HEK293 (cell line): ENCODE data around the gene KRT82.

Source experiments
- CTCF ChIA-PET: fragments of 350-600 bp; formaldehyde crosslinking; extraction: SDS; loops from one replicate; lab custom pipeline; 2021; ENCODE audit warnings: antibody characterized with exemption; lab: Yijun Ruan, JAX
- POLR2A ChIA-PET: fragments of 300-600 bp; formaldehyde crosslinking; extraction: SDS; loops from one replicate; lab custom pipeline; 2020; ENCODE audit warnings: antibody characterized with exemption, inconsistent platforms; lab: Yijun Ruan, JAX
- H3K27ac ChIP-seq: fragments of 200-500 bp; sonication (Bioruptor generic); 2 replicates; pipeline ENCODE4 v1.5.1; 2014; ENCODE audit warnings: low read depth, low read length, control low read depth, inconsistent platforms; ENCODE audit errors: extremely low read depth
- H3K36me3 ChIP-seq, 2 experiments: fragments of 200-500 bp in 1 of 2; sonication (Bioruptor generic) in 1 of 2; 1 replicate in 1 of 2; 2 replicates in 1 of 2; pipeline ENCODE4 v1.5.1; 2014 to 2017; ENCODE audit warnings: inconsistent platforms in 2 of 2, low read length in 2 of 2; ENCODE audit not compliant: control insufficient read depth in 2 of 2, insufficient read depth in 1 of 2
- H3K4me1 ChIP-seq: fragments of 200-500 bp; sonication (Bioruptor generic); 2 replicates; pipeline ENCODE4 v1.5.1; 2014; ENCODE audit warnings: mild to moderate bottlenecking, low read length, inconsistent platforms; ENCODE audit not compliant: control insufficient read depth, insufficient read depth
- H3K4me3 ChIP-seq: 2 replicates; pipeline ENCODE4 v1.5.1; 2011; ENCODE audit warnings: low read depth, mild to moderate bottlenecking, control low read depth, low read length, moderate library complexity
- H3K9me3 ChIP-seq: fragments of 200-500 bp; sonication (Bioruptor generic); 2 replicates; pipeline ENCODE4 v1.5.1; 2014; ENCODE audit warnings: low read depth, low read length, inconsistent platforms; ENCODE audit not compliant: control insufficient read depth, insufficient read depth
- AEBP2 ChIP-seq: fragments of 450-650 bp; formaldehyde crosslinking; IDR thresholded peaks from 2 replicates; pipeline ENCODE4 v1.5.1; 2016; ENCODE audit warnings: missing biosample characterization, missing genetic modification characterization, borderline replicate concordance
- CTCF ChIP-seq: fragments of 450-650 bp; formaldehyde crosslinking; IDR thresholded peaks from 2 replicates; pipeline ENCODE4 v1.5.1; 2016; ENCODE audit warnings: missing biosample characterization, missing genetic modification characterization
- KLF10 ChIP-seq: fragments of 450-650 bp; IDR thresholded peaks from 2 replicates; pipeline ENCODE4 v1.5.1; 2018; ENCODE audit warnings: missing biosample characterization, mild to moderate bottlenecking, missing genetic modification characterization
- KLF16 ChIP-seq: fragments of 450-650 bp; formaldehyde crosslinking; IDR thresholded peaks from 2 replicates; pipeline ENCODE4 v1.5.1; 2017; ENCODE audit warnings: missing biosample characterization, missing genetic modification characterization
- PRDM1 ChIP-seq: fragments of 450-650 bp; formaldehyde crosslinking; IDR thresholded peaks from 2 replicates; pipeline ENCODE4; 2016; ENCODE audit warnings: missing biosample characterization, missing genetic modification characterization
- RBAK ChIP-seq: fragments of 450-650 bp; formaldehyde crosslinking; IDR thresholded peaks from 2 replicates; pipeline ENCODE4 v1.5.1; 2016; ENCODE audit warnings: missing biosample characterization, missing genetic modification characterization
- ZFP37 ChIP-seq: fragments of 450-650 bp; formaldehyde crosslinking; IDR thresholded peaks from 2 replicates; pipeline ENCODE4 v1.5.1; 2016; ENCODE audit warnings: missing biosample characterization, missing genetic modification characterization
- ZNF10 ChIP-seq: fragments of 450-650 bp; formaldehyde crosslinking; IDR thresholded peaks from 2 replicates; pipeline ENCODE4 v1.5.1; 2017; ENCODE audit warnings: missing biosample characterization, missing genetic modification characterization
- ZNF221 ChIP-seq: fragments of 450-650 bp; formaldehyde crosslinking; IDR thresholded peaks from 2 replicates; pipeline ENCODE4 v1.5.1; 2017; ENCODE audit warnings: missing biosample characterization, missing genetic modification characterization, borderline replicate concordance
- ZNF223 ChIP-seq: fragments of 450-650 bp; formaldehyde crosslinking; IDR thresholded peaks from 2 replicates; pipeline ENCODE4 v1.5.1; 2016; ENCODE audit warnings: missing biosample characterization, missing genetic modification characterization
- ZNF366 ChIP-seq: fragments of 450-650 bp; formaldehyde crosslinking; conservative IDR thresholded peaks from 2 replicates; pipeline ENCODE4 v1.5.1; 2016; ENCODE audit warnings: missing biosample characterization, missing genetic modification characterization
- ZNF394 ChIP-seq: fragments of 450-650 bp; formaldehyde crosslinking; IDR thresholded peaks from 2 replicates; pipeline ENCODE4 v1.5.1; 2016; ENCODE audit warnings: missing biosample characterization, missing genetic modification characterization, mild to moderate bottlenecking, moderate library complexity, borderline replicate concordance
- ZNF473 ChIP-seq: fragments of 450-650 bp; formaldehyde crosslinking; IDR thresholded peaks from 2 replicates; pipeline ENCODE4 v1.5.1; 2017; ENCODE audit warnings: missing biosample characterization, missing genetic modification characterization
- ZNF530 ChIP-seq: fragments of 450-650 bp; formaldehyde crosslinking; IDR thresholded peaks from 2 replicates; pipeline ENCODE4 v1.5.1; 2016; ENCODE audit warnings: low read depth, missing biosample characterization, missing genetic modification characterization
- ZNF548 ChIP-seq: fragments of 450-650 bp; formaldehyde crosslinking; IDR thresholded peaks from 2 replicates; pipeline ENCODE4 v1.5.1; 2016; ENCODE audit warnings: missing biosample characterization, missing genetic modification characterization
- ZNF558 ChIP-seq: fragments of 450-650 bp; formaldehyde crosslinking; IDR thresholded peaks from 2 replicates; pipeline ENCODE4 v1.5.1; 2016; ENCODE audit warnings: missing biosample characterization, missing genetic modification characterization
- ZNF561 ChIP-seq: fragments of 450-650 bp; IDR thresholded peaks from 2 replicates; pipeline ENCODE4 v1.5.1; 2018; ENCODE audit warnings: missing biosample characterization, missing genetic modification characterization, borderline replicate concordance
- ZNF621 ChIP-seq: fragments of 450-650 bp; formaldehyde crosslinking; IDR thresholded peaks from 2 replicates; pipeline ENCODE4 v1.5.1; 2017; ENCODE audit warnings: missing biosample characterization, missing genetic modification characterization
- ZNF645 ChIP-seq: fragments of 450-650 bp; formaldehyde crosslinking; IDR thresholded peaks from 2 replicates; pipeline ENCODE4; 2016; ENCODE audit warnings: missing biosample characterization, missing genetic modification characterization
- ZNF660 ChIP-seq: fragments of 450-650 bp; IDR thresholded peaks from 2 replicates; pipeline ENCODE4 v1.5.1; 2018; ENCODE audit warnings: missing biosample characterization, mild to moderate bottlenecking, missing genetic modification characterization
- ZNF785 ChIP-seq: fragments of 450-650 bp; formaldehyde crosslinking; IDR thresholded peaks from 2 replicates; pipeline ENCODE4 v1.5.1; 2016; ENCODE audit warnings: missing biosample characterization, missing genetic modification characterization
- ZNF843 ChIP-seq: fragments of 450-650 bp; formaldehyde crosslinking; IDR thresholded peaks from 2 replicates; pipeline ENCODE4 v1.5.1; 2016; ENCODE audit warnings: missing biosample characterization, missing genetic modification characterization

KRT82 gene

GRCh38 chr12:52407918-52408317, 1.8 kb upstream of the KRT82 start:
- Histone ChIP-seq H3K36me3 (no peaks in the 10 kb centered on the region), H3K4me3 (no peak overlapping the region), H3K4me1 (no peaks in the 10 kb centered on the region), H3K9me3 (no peaks in the 10 kb centered on the region), H3K27ac (no peak overlapping the region)
- ChIA-PET CTCF (interaction anchor here (0.5 to 1.0 kb wide), 5 partner anchors 45 to 580 kb away, joined by 3 to 5 read pairs (median 3); no protein-coding TSS in a partner anchor), POLR2A (no interaction called here)
- TF ChIP-seq KLF16 (tag by site-specific recombination) (no peak), ZNF366 (no peak), ZNF548 (tag by site-specific recombination) (no peak), ZFP37 (tag by site-specific recombination) (no peak), ZNF223 (tag by site-specific recombination) (no peak), ZNF530 (tag by site-specific recombination) (no peak), ZNF561 (tag by site-specific recombination) (no peak), ZNF394 (tag by site-specific recombination) (no peak), PRDM1 (tag by site-specific recombination) (no peak), RBAK (tag by site-specific recombination) (no peak), ZNF558 (tag by site-specific recombination) (no peak)

DNA sequence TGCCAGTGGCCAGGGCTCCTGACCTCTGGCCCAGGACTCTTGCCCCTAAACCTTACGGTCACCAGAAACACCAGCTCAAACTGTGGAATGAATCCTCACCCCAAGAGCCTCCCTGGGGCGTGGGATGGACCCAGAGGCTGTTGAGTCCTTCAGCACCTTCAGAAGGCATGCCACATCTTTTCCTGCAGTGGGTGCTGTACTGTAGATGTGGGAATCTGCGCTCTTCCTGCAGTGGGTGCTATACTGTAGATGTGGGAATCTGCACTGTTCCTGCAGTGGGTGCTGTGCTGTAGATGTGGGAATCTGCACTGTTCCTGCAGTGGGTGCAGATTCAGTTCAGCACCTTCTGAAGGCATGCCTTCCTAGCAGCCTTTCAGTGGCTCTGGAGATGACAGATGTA, 1.2 kb downstream of the KRT82 start:
- TF ChIP-seq ZNF10 (tag by site-specific recombination) (no peak), CTCF (tag by site-specific recombination) (peak; percentile 46)
- CTCF ChIA-PET = interaction anchor here (0.6 to 4.7 kb wide), 2 partner anchors 10 to 116 kb away, joined by 8 to 26 read pairs; no protein-coding TSS in a partner anchor
- no peaks in the 10 kb centered on the region for H3K36me3 ChIP-seq
- H3K27ac ChIP-seq = no peak overlapping the region
- H3K4me3 ChIP-seq = no peak overlapping the region
- no peaks in the 10 kb centered on the region for H3K4me1 ChIP-seq
- no peaks in the 10 kb centered on the region for H3K9me3 ChIP-seq
- POLR2A ChIA-PET = no interaction called here

DNA sequence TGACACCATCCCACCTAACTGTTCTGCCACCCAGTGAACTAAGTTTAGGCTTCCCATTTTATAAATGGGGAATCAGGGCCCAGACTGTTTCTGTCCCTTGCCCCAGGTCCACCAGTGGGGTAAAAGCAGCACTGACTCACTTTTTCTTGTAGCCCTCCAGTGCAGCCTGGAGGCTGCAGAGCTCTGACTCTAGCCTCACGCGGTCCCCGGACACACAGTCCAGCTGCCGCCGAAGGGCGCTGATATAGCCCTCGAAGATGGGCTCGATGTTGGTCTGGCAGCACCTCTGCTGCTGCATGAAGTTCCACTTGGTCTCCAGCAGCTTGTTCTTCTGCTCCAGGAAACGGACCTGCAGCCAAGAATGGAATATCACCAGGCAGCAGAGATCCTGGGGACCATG, 2.6 kb downstream of the KRT82 start:
- ChIA-PET CTCF (interaction anchor here (0.6 to 4.7 kb wide), 5 partner anchors 8 to 467 kb away, joined by 3 to 26 read pairs (median 3); no protein-coding TSS in a partner anchor), POLR2A (no interaction called here)
- no peak for TF ChIP-seq ZNF223 (tag by site-specific recombination)
- no peak for TF ChIP-seq ZNF660 (tag by site-specific recombination)
- no peak for TF ChIP-seq ZNF843 (tag by site-specific recombination)
- Histone ChIP-seq H3K4me3 (no peak overlapping the region), H3K4me1 (no peaks in the 10 kb centered on the region), H3K9me3 (no peaks in the 10 kb centered on the region), H3K36me3 (no peaks in the 10 kb centered on the region), H3K27ac (no peak overlapping the region)

DNA sequence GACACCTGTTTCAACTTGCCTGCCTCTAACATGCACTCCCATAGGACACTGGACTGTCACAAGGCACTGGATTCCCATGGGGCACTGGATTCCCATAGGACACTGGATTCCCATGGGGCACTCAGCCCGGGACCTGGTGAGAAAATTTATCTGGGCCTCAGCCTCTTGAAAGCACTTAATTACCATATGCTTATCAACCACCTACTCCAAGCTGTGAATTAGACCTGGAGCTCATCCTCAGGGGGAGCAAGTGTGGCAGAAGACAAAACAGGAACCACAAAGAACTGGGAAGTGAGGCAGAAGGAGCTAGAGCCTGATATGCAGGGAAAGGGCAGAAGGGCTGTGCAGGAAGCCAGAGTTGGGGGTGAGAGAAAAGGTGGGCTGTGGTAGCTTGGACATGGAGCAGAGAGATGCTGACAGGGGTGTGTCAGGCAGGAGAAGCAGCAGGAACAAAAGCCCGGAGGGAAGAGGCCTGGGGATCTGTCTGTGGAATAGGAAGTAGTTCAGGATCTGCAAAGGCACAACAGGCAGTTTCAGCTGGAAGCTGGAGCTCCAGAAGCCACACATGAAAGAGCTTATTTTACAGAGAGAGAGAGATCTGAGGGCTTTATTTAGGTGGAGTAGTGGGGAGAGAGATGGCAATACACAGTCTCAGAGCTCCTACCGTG, 3.1 kb downstream of the KRT82 start:
- Histone ChIP-seq H3K27ac (no peak overlapping the region), H3K4me3 (no peak overlapping the region), H3K4me1 (no peaks in the 10 kb centered on the region)
- TF ChIP-seq ZNF621 (no peak), ZNF645 (tag by site-specific recombination) (no peak), ZNF785 (no peak), ZNF473 (tag by site-specific recombination) (no peak), ZNF221 (no peak), AEBP2 (tag by site-specific recombination) (no peak), KLF10 (tag by site-specific recombination) (no peak)
- TF ChIP-seq, all 188 proteins: peak for 0
- Histone ChIP-seq H3K9me3 (no peaks in the 10 kb centered on the region), H3K36me3 (no peaks in the 10 kb centered on the region)
- POLR2A ChIA-PET = no interaction called here
- CTCF ChIA-PET = interaction anchor here (0.6 to 4.7 kb wide), 4 partner anchors 8 to 468 kb away, joined by 3 to 26 read pairs (median 4); no protein-coding TSS in a partner anchor
